ENCODE results near the gene SMAD3.
"Not testable (repeated sequence)": the region's sequence is repeated elsewhere in the genome, so short reads cannot be mapped to it uniquely, and the experiment has no call there.

The SMAD3 gene

GRCh38 chr15:67065531-67066005, at the start of gene SMAD3:
SMAD3 (plus strand) TSS chr15:67065602; CDS start chr15:67066155, 553 bp downstream.
- DNase-seq (ENCODE audit: low read depth): peak; percentile 61

- DNase-seq (ENCODE audit: low read depth): no peak
Measured at GRCh38 chr15:67017311-67017710, 48.1 kb upstream of the SMAD3 start.

GRCh38 chr15:67018026-67018425, 47.4 kb upstream of the SMAD3 start:
- DNase-seq (ENCODE audit: low read depth): no peak

DNA sequence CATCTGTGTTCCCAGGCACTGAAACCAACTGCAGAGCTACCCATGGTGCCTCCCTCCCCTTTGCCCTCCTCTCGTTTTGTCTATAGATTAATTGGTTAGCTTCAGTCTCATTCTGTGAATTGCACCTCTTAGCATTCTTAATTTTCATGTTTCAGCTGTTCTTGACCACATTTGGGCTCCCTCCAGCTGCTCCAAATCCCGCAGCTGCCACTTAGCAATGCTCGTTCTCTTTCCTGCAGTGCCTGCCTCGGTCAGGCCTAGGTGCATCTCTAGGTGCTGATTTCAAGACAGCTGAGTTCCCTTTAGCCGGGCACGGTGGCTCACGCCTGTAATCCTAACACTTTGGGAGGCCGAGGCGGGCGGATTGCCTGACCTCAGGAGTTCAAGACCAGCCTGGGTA, 47.0 kb upstream of the SMAD3 start:
- DNase-seq (ENCODE audit: low read depth): no peak

GRCh38 chr15:67019069-67019468, 46.3 kb upstream of the SMAD3 start:
- DNase-seq (ENCODE audit: low read depth): no peak

DNA sequence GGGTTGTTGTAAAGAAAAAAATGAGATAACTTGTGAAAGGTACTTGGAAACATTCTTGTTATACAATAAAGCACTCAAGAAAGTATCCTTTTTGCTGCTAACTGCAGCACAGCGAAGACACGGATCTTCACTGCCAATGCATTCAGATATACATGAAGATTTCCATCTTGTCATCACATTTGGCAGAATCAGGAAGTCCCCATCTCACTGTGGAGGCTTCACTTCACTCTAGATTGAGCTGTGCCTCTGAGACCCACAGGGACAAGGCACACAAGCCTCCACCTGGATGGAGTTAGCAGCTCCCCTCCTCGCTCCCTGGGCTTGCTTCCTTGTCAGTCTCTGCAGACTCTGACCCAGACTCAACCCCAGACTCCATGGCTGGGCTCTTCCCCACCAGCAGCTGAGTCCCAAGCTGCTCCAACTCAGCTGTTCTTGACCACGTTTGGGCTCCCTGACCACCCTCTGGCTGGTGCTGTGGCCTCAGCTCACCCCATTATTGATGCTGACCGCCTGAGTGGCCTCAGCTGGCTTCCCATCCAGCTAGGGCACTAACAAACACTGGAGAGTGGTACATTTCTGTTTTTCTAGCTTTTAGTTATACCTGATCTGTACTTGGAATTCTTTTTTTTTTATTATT, 45.4 kb upstream of the SMAD3 start:
- no peak for DNase-seq (ENCODE audit: low read depth)

DNA sequence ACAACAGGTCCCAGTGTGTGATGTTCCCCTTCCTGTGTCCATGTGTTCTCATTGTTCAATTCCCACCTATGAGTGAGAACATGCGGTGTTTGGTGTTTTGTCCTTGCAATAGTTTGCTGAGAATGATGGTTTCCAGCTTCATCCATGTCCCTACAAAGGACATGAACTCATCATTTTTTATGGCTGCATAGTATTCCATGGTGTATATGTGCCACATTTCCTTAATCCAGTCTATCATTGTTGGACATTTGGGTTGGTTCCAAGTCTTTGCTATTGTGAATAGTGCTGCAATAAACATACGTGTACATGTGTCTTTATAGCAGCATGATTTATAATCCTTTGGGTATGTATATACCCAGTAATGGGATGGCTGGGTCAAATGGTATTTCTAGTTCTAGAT, 44.7 kb upstream of the SMAD3 start:
- DNase-seq (ENCODE audit: low read depth): not testable (repeated sequence)

DNA sequence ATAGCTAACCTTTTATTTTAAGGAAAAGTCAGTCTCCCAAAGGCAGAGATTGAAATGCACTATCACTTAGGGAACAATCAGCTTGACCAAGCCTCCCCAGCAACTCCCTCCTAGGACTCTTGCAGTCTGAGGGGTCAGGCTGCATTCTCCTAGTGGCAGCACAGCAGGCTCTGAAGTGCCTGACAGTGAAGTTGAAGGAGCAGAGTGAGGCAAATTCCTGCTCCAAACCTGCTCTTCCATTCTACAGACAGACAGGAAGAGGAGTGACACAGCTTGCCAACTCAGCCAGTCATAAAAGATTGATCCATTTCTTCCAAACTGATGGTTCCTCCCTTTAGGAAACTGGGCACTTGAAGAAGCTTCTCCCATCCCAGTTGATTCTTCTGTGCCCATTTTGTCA, 43.9 kb upstream of the SMAD3 start:
- DNase-seq (ENCODE audit: low read depth): no peak

DNA sequence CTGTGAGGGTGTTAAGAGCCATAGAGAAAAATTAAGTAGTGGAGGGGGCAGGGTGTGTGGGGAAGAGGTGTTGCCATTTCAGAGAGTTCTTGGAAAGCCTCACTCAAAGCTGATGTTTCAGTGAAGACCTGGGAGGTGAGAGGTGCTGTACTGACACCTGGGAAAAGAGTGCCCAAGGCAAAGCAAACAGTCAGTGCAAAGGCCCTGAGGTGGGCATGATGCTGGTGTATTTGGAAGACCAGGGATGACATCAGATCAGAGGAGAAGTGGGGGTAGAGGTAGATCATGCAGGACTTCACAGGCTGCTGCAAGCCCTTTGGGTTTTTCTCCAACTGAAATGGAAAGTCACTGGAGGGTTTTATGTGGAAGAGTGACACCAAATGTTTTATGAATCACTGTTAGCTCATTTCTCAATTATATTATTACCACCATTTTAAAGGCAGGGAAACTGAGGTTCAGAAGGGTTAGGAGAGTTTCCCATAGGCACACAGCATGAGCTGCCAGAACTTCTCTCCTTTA, 42.8 kb upstream of the SMAD3 start:
- no peak for DNase-seq (ENCODE audit: low read depth)

DNA sequence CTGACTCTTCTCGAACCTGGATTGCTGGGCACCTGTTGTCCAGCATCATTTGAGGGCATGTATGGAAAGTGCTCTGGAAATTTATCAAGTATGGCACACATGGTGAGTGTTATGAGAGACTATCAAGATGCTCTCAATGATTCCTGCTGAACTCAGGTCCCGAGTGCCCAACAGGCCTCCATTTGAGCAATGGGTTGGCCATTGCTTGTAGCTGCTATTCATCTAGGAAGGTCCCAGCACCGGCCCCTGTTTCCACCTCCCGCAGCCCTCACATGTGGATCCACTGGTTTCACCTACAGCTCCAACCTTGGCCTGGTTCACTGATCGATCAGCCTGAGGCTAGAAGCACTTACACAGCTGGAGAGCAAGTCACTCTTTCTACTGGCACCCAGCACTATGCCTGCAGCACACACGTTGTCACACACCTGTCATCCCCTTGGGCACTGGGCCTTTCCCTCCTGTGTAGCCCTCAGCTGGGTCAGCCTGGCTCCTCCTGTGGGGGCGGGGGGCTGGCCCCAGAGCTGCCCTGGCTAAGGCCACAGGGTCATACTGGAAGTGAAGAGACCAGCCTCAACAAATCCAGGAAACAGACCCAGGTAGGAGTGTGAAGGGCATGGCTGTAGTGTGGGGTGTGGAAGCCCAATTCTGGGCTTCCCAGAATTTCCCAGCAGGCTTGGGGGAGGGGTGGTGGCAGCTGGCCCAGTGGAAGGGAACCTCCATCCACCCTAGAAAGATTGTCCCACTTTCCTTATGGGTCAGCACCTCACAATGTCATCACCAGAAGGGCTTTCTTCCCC, 41.7 kb upstream of the SMAD3 start:
- DNase-seq (ENCODE audit: low read depth): no peak

- DNase-seq (ENCODE audit: low read depth): peak; percentile 51
Measured at GRCh38 chr15:67024314-67024997, 40.9 kb upstream of the SMAD3 start.

DNA sequence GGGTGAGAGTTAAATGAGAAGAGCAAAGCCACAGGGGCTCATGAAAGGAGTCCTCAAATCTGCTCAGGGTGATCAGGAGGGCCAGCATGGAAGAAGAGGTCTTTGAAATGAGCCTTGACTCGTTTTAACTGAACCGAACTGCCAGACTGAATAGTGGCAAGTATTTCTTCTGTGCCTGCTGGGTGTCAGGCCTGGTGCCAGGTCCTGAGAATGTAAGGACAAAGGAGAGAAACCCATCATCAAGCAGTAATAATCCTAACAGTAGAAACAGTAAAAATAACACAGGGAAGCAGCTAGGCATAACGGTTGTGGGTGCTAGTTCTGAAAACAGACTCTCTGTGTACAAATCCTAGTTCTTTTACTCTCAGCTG, 40.4 kb upstream of the SMAD3 start:
- DNase-seq (ENCODE audit: low read depth): no peak

DNA sequence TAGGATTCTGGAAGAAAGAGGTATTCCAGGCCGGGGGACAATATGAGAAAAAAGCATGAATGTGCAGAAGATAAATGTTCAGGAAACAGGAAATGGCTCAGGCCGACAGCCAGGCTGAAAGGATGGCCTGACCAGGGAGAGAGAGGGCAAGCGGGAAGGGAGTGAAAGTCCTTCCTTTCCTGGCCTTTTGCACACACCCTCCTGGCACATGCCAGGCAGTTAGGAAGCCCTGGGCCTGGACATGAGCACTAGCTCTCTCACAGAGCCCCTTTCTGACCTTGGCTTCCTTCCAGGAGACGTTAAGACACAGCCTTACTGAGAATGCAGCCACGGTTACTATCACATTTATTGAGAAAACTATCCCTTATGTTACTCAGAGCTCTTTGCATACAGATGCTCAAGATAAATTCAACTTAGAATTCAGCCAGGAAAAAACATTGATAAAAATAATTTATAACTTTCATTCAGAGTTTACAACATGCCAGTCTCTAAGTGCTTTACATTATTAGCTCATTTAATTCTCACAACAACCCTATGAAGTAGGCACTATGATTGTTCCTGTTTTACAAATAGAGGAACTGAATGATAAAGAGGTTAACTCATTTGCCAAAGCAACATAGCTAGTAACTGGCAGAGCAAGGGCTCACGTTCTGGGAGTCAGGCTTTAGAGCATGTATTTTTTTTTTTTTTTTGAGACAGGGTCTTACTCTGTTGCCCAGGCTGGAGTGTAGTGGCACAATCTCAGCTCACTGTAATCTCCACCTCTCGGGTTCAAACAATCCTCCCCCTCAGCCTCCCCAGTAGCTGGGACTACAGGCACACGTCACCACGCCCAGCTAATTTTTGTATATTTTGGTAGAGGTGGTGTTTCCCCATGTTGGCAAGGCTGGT, 39.4 kb upstream of the SMAD3 start:
- DNase-seq (ENCODE audit: low read depth): no peak

- no peak for DNase-seq (ENCODE audit: low read depth)
Measured at GRCh38 chr15:67026610-67026967, 38.8 kb upstream of the SMAD3 start.

DNA sequence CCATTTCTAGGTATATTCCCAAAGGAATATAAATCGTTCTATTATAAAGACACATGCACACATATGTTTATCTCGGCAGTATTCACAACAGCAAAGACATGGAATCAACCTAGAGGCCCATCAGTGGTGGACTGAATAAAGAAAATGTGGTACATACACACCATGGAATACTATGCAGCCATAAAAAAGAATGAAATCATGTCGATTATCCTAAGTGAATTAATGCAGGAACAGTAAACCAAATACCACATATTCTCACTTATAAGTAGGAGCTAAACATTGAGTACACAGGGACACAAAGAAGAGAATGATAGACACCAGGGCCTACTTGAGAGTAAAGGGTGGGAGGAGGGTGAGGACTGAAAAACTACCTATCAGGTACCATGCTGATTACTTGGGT, 37.0 kb upstream of the SMAD3 start:
- DNase-seq (ENCODE audit: low read depth): not testable (repeated sequence)

DNA sequence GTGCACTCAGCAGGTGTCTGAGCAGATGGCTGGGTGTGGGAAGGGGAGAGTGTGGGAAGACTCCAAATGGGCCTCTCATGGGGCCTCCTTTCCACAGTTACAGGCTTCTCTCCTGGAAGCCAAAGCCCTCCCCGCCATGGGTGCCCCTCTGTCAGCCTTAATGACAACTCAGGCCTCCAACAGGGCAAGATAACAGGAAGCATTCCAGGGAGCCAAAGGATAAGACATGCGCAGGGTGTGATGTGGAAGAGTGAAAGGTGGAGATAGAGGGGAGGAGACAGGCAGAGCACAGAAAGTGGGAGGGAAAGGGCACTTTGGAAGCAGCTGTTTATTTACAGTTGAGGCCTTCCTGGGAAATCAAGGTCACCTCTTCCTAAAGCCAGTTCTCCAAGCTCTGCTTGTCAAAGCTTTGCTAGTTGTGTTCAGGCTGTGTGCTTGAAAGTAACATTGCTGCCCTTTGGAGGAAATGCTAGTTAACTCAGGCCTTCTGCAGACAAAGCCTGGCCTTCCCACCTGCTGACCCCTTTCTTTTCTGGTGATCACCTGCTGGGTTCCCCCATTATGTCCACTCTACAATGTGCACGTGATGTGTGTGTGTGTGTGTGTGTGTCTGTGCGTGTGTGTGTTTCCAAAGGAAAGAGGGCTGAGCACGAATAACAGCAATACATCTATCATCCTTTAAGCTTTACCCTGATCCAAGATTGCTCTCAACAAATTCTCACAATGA, 35.2 kb upstream of the SMAD3 start:
- DNase-seq (ENCODE audit: low read depth): no peak

GRCh38 chr15:67031331-67031730, 34.1 kb upstream of the SMAD3 start:
- no peak for DNase-seq (ENCODE audit: low read depth)

DNA sequence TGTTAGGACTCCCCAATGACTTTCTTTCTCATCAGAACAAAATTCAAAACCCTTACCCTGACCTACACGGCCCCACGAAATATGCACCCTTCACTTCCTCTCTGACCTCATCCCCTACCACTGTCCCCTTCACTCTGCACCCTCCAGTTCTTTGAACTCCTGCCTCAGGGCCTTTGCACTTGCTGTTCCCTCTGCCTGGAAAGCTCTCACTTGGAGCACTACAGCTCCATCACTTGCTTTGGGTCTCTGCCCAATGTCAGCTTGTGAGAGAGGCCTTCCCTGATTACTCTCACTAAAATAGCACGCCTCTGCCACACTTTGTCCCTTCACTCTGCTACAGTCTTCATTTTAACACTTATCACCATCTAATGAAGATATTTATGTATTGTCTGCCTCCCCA, 32.8 kb upstream of the SMAD3 start:
- DNase-seq (ENCODE audit: low read depth): no peak

DNA sequence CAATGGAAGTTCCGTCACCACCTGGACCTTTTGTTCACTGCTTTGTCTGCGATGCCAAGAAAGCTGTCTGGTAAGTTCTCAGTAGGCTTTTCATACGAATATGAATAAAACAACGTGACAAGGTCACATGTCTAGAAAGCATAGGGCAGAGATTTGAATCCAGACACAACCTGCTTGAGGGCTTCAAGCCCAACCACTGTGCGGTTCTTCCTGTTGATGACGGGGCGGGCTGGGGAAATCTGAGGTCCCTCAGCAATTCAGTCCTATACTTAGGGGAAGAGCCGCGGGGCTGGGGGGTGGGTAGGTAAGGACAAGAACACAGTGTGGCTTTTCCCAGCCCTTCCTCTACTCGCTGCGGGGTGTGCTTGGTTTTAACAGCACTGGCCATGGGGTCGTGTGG, 32.4 kb upstream of the SMAD3 start:
- DNase-seq (ENCODE audit: low read depth): no peak

DNA sequence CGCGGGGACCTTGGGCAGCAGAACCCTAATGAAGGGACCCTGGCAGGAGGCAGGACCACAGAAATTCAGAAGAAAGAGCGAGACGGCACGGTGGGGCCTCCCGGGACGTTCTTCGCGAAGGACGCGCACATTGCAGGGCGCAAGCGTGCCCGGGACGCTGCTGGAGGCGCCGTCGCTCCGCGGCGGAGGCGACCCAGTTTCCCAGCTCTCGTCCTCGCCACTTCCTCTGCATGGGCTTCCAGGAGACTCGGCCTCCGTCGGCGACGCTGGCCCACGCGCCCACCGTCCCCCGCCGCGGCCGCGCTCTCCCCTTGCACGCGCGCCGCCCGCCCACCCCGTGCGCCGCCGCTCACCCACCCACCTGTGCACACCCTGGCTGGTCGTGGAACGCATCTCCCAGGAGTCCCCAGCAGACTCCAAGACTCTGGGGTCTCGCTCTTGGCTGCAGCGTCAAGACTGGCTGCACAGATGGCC, 31.8 kb upstream of the SMAD3 start:
- no peak for DNase-seq (ENCODE audit: low read depth)

- no peak for DNase-seq (ENCODE audit: low read depth)
Measured at GRCh38 chr15:67035886-67036285, 29.5 kb upstream of the SMAD3 start.

Data from activated T-cell treated with anti-CD3 and anti-CD28 coated beads for 48 hours (primary cell).